Suprapubic skin (tissue), 4 donors: ENCODE measurements around the gene SCP2. TPM values are rescaled to one million over a fixed set of nuclear protein-coding genes. Genes with fewer than 3 reads are reported as not detected.

Source experiments
- DNase-seq, 2 donors: peaks; one replicate each; pipeline ENCODE4 v3.0.0-alpha.2; 2019; ENCODE audit warnings: low spot score in 2 of 2
- H3K27ac ChIP-seq: fragments of 200-600 bp; sonication (generic); one replicate; pipeline ENCODE4 v1.5.1; 2019
- H3K27me3 ChIP-seq: fragments of 200-600 bp; sonication (generic); one replicate; pipeline ENCODE4 v1.5.1; 2019
- H3K36me3 ChIP-seq: fragments of 200-600 bp; sonication (generic); one replicate; pipeline ENCODE4 v1.5.1; 2019
- H3K4me1 ChIP-seq: fragments of 200-600 bp; sonication (generic); one replicate; pipeline ENCODE4 v1.5.1; 2019
- H3K4me3 ChIP-seq: fragments of 200-600 bp; sonication (generic); one replicate; pipeline ENCODE4 v1.5.1; 2019; ENCODE audit warnings: mild to moderate bottlenecking
- H3K9me3 ChIP-seq: fragments of 200-600 bp; sonication (generic); one replicate; pipeline ENCODE4 v1.5.1; 2019
- EP300 ChIP-seq: sonication (generic); formaldehyde crosslinking; IDR thresholded peaks from one replicate; pipeline ENCODE4 v1.6.1; 2017; ENCODE audit warnings: antibody characterized with exemption
- POLR2A ChIP-seq, 2 donors: fragments of 450-650 bp; IDR thresholded peaks; one replicate each; pipeline ENCODE4 v1.6.1; 2017; ENCODE audit warnings: antibody characterized with exemption in 2 of 2, mild to moderate bottlenecking in 2 of 2, moderate library complexity in 2 of 2
- POLR2AphosphoS5 ChIP-seq, 3 donors: sonication (generic); formaldehyde crosslinking; IDR thresholded peaks; one replicate each; pipeline ENCODE4 v1.6.1; 2017; ENCODE audit warnings: antibody characterized with exemption in 3 of 3
- whole genome bisulfite sequencing: methylation state at CpG from one replicate; pipeline ENCODE4 v1.1.5; 2018; 5-methylcytosine and 5-hydroxymethylcytosine counted together
- total RNA-seq, 4 donors: library from RNA; depleted of rRNA; stranded (reverse); fragments of >200 nt; gene quantifications; one replicate each; pipeline ENCODE4 v1.1.0, GENCODE V29; 2016
- TF ChIP-seq, protein P1 (sequence below), 2 donors: fragments of 200-600 bp in 1 of 2; fragments of 450-650 bp in 1 of 2; sonication (generic) in 1 of 2; IDR thresholded peaks; one replicate each; pipeline ENCODE4 v1.5.1; 2016 to 2019; ENCODE audit warnings: antibody characterized with exemption in 2 of 2, mild to moderate bottlenecking in 1 of 2, moderate library complexity in 1 of 2

Gene SCP2
- total RNA-seq, 4 donors from 2014 or later, result 64.5 to 122 (median 113) TPM

DNA sequence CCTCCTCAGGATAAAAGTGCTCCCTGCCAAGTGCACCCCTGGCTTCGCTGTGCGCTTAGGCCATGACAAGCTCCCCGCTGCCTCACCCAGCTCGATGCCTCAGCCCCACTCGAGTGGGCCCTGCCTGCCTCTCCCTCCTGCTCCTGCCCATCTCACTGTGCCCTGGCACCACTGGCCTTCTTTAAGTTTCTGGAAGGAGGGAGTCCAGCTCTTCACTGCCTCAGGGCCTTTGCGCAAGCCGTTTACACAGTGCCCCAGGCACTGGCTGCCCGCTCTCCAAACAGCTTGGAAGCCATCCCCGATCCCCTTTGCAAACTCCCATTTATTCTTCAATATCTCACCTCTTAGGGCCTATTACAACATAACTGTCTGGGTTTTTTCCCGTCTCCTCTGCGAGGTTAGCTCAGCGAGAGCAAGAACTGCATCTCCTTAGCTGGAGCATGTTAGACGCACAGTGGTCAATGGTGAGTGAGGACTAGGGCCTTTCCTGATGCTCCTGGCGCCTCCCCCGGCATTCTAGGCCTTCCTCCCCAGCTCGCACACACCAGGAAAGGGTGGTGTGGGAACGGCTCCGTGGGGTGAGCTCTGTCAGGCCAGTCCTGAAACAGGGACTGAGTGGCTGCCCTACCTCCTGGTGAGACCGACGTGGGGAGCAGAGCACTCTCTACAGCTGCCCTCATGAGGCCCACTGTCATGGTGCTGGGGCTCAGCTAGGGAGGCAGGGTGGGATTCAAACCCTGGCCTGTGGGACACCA is 166.9 kb downstream of the SCP2 start:
- H3K27me3 ChIP-seq, result no peaks in the 10 kb centered on the region
- H3K4me3 ChIP-seq, result no peak overlapping the region
- H3K36me3 ChIP-seq, result no peaks in the 10 kb centered on the region
- H3K9me3 ChIP-seq, result no peaks in the 10 kb centered on the region
- no peak for TF ChIP-seq POLR2AphosphoS5 (IDR thresholded peaks at IDR 0.05)
- TF ChIP-seq, protein P1, sequence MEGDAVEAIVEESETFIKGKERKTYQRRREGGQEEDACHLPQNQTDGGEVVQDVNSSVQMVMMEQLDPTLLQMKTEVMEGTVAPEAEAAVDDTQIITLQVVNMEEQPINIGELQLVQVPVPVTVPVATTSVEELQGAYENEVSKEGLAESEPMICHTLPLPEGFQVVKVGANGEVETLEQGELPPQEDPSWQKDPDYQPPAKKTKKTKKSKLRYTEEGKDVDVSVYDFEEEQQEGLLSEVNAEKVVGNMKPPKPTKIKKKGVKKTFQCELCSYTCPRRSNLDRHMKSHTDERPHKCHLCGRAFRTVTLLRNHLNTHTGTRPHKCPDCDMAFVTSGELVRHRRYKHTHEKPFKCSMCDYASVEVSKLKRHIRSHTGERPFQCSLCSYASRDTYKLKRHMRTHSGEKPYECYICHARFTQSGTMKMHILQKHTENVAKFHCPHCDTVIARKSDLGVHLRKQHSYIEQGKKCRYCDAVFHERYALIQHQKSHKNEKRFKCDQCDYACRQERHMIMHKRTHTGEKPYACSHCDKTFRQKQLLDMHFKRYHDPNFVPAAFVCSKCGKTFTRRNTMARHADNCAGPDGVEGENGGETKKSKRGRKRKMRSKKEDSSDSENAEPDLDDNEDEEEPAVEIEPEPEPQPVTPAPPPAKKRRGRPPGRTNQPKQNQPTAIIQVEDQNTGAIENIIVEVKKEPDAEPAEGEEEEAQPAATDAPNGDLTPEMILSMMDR (IDR thresholded peaks at IDR 0.05), result no peak
- no peak for TF ChIP-seq EP300
- no peak for TF ChIP-seq POLR2A (IDR thresholded peaks at IDR 0.05)
- H3K4me1 ChIP-seq, result no peaks in the 10 kb centered on the region
- H3K27ac ChIP-seq, result no peak overlapping the region
- 92% methylated on average over 17 of the region's 20 CpGs for WGBS
- no peak for DNase-seq

DNA sequence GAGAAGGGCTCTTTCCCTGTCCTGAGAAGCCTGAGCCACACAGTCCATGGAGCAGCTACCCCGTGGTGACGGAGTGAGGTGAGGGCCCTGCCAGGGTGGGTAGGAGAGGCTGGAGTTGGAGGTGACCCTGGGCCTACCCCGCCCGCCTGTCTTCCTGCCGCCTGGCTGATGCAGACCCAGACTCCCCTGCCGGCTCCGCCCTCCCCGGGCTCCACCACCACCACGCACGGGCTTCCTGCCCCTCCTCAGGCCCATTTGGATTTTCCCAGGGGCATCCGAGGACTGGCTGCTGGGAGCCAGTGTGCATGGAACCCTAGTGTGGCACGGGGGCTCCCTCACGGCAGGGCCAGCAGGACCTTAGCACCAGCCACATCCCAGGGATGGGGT is 167.4 kb downstream of the SCP2 start:
- DNase-seq, result no peak
- no peak overlapping the region for H3K27ac ChIP-seq
- H3K27me3 ChIP-seq, result no peaks in the 10 kb centered on the region
- no peaks in the 10 kb centered on the region for H3K4me1 ChIP-seq
- H3K4me3 ChIP-seq, result no peak overlapping the region
- WGBS, result no CpG with 5 or more reads among the region's 13 CpGs
- H3K9me3 ChIP-seq, result no peaks in the 10 kb centered on the region
- H3K36me3 ChIP-seq, result no peaks in the 10 kb centered on the region
- TF ChIP-seq POLR2AphosphoS5 (IDR thresholded peaks at IDR 0.05) (no peak), EP300 (no peak), POLR2A (IDR thresholded peaks at IDR 0.05) (no peak)
- TF ChIP-seq, protein P1 (IDR thresholded peaks at IDR 0.05), result no peak

Other genes starting within 250 kb of the SCP2 start
- 10 to 100 TPM in 3 of 4 donors, 1 to 10 TPM in 1; 5.7 to 14.8 (median 12.7) TPM for gene COA7, start 228.9 kb upstream of the SCP2 start, total RNA-seq
- 10 to 100 TPM; 27.5 to 38.5 (median 33.0) TPM for gene ZYG11B, start 200.8 kb upstream of the SCP2 start, total RNA-seq
- under 1 TPM in 1 of 4 donors, not detected in 3; 0.26 TPM for gene ZYG11A, start 84.5 kb upstream of the SCP2 start, total RNA-seq
- 100 to 1,000 TPM in 2 of 4 donors, 10 to 100 TPM in 2; 56.2 to 254 (median 115) TPM for gene ECHDC2, start 5.5 kb upstream of the SCP2 start, total RNA-seq
- gene PODN, start 134.9 kb downstream of the SCP2 start, total RNA-seq, result 10 to 100 TPM; 13.9 to 32.8 (median 19.8) TPM
- not detected for gene SLC1A7, start 215.4 kb downstream of the SCP2 start, total RNA-seq